Panc1 (cell line): ENCODE data around the gene PRIMPOL. TPM values are rescaled to one million over a fixed set of nuclear protein-coding genes. Genes with fewer than 3 reads are reported as not detected.

ENCODE experiments used
- ATAC-seq: fragments of 200-7000 bp; cut with Tn5 transposase; 2 replicates; pipeline ENCODE4 v1.9.1; 2020; ENCODE audit warnings: mild to moderate bottlenecking, moderate library complexity
- BruUV-seq: library from RNA; stranded (reverse); fragments of 400-500 nt; replicated peaks from 2 replicates; lab custom pipeline; 2021; lab: Mats Ljungman, UMichigan
- CTCF ChIA-PET: fragments of 300-600 bp; sonication (Branson Sonifier 250); formaldehyde crosslinking; loops from one replicate; lab custom pipeline; 2022; ENCODE audit warnings: antibody characterized with exemption; lab: Charles Lee
- POLR2A ChIA-PET: fragments of 300-600 bp; sonication (Branson Sonifier 250); formaldehyde crosslinking; loops from one replicate; lab custom pipeline; 2022; ENCODE audit warnings: antibody characterized with exemption; lab: Charles Lee
- DNase-seq: peaks from one replicate; pipeline ENCODE4 v3.0.0-alpha.2; 2010; ENCODE audit warnings: low read depth, low spot score
- H3K27ac ChIP-seq: 2 replicates; pipeline ENCODE4 v1.5.1; 2011; ENCODE audit warnings: mild to moderate bottlenecking, low read length, inconsistent platforms
- H3K27me3 ChIP-seq: fragments of 200-500 bp; sonication (Bioruptor generic); 2 replicates; pipeline ENCODE4 v1.6.0; 2014; ENCODE audit warnings: low read length, inconsistent platforms; ENCODE audit not compliant: control insufficient read depth, insufficient read depth
- H3K36me3 ChIP-seq: fragments of 200-500 bp; sonication (Bioruptor generic); 2 replicates; pipeline ENCODE4 v1.5.1; 2014; ENCODE audit warnings: inconsistent platforms, mild to moderate bottlenecking, low read length, moderate library complexity; ENCODE audit not compliant: control insufficient read depth, insufficient read depth
- H3K4me1 ChIP-seq: 2 replicates; pipeline ENCODE4 v1.5.1; 2011; ENCODE audit warnings: inconsistent platforms, mild to moderate bottlenecking, low read length, moderate library complexity; ENCODE audit not compliant: control insufficient read depth, insufficient read depth
- H3K4me3 ChIP-seq, 2 experiments: 2 replicates each; pipeline ENCODE4 v1.5.1; 2011 to 2012; ENCODE audit warnings: low read depth in 2 of 2, low read length in 2 of 2, mild to moderate bottlenecking in 2 of 2, inconsistent platforms in 1 of 2, moderate library complexity in 1 of 2
- H3K9me3 ChIP-seq: fragments of 200-500 bp; sonication (Bioruptor generic); 2 replicates; pipeline ENCODE4 v1.5.1; 2014; ENCODE audit warnings: low read depth, mild to moderate bottlenecking, inconsistent platforms, low read length, moderate library complexity; ENCODE audit not compliant: control insufficient read depth, insufficient read depth
- POLR2AphosphoS5 ChIP-seq: IDR thresholded peaks from 2 replicates; pipeline ENCODE4 v1.6.1; 2012; ENCODE audit warnings: mild to moderate bottlenecking, low read depth, low read length, moderate library complexity
- SIN3A ChIP-seq: IDR thresholded peaks from 2 replicates; pipeline ENCODE4 v1.6.1; 2012; ENCODE audit warnings: low read depth, mild to moderate bottlenecking, low read length, moderate library complexity, borderline replicate concordance; ENCODE audit not compliant: insufficient read depth
- TCF7L2 ChIP-seq: IDR thresholded peaks from 2 replicates; pipeline ENCODE4 v1.6.1; 2011; ENCODE audit warnings: mild to moderate bottlenecking, low read depth, low read length, inconsistent platforms
- in situ Hi-C: cut with HindIII; loops from 2 replicates; pipeline ENCODE4 v1.10.0; 2016; ENCODE audit warnings: low sequenced_read_pairs, low pct_unique_long_range_greater_than_20kb
- intact Hi-C: fragments of 100-400 bp; cut with micrococcal nuclease; formaldehyde crosslinking; loops from one replicate; pipeline ENCODE4 v1.10.0; 2022; ENCODE audit not compliant: unreplicated experiment
- total RNA-seq: library from RNA; stranded (reverse); gene quantifications from one replicate; pipeline ENCODE4 v1.2.1, GENCODE V29; 2021; ENCODE audit not compliant: unreplicated experiment
- TF ChIP-seq, protein P1 (sequence below): fragments of 450-650 bp; IDR thresholded peaks from 2 replicates; pipeline ENCODE4 v1.5.1; 2017; ENCODE audit warnings: mild to moderate bottlenecking
- TF ChIP-seq, protein P2 (sequence below), 2 experiments: IDR thresholded peaks; 2 replicates each; pipeline ENCODE4 v1.6.1; 2011 to 2012; ENCODE audit warnings: low read depth in 2 of 2, control low read depth in 1 of 2, low read length in 1 of 2, mild to moderate bottlenecking in 1 of 2, moderate library complexity in 1 of 2; ENCODE audit not compliant: insufficient read depth in 1 of 2

Gene PRIMPOL
- total RNA-seq, 1 experiment from 2014 or later = 11.7 TPM

DNA sequence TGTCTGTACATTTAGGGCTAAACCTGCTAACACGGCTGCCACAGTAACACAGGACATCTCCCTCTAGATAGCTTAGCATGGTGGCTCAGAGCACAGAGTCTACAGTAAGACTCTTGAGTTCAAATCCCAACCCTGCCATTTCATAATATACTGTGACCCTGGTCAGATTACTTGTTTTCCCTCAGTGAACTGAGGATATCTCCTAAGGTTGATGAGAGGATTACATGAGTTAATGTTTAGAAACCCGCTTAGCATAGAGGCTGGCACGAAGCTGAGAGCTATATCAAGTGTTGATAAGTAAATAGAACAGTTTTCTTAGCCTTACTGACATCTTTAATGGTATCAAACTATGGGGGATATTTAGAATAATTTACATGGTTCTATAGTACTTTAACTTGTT lies 37.5 kb upstream of the PRIMPOL start:
- no peak for DNase-seq
- ChIA-PET POLR2A (no interaction called here), CTCF (no interaction called here)
- no peak overlapping the region for H3K4me3 ChIP-seq
- H3K4me1 ChIP-seq = no peaks in the 10 kb centered on the region
- H3K36me3 ChIP-seq = no peaks in the 10 kb centered on the region
- no peak overlapping the region for H3K27ac ChIP-seq
- no peaks in the 10 kb centered on the region for H3K9me3 ChIP-seq
- BruUV-seq = no TSS peak
- no peak for ATAC-seq
- H3K27me3 ChIP-seq = no peaks in the 10 kb centered on the region
- in situ Hi-C loops (no loop called here), intact Hi-C loops (loop anchor here (10.0 kb wide), 1 partner anchor 57 kb away; no protein-coding TSS in a partner anchor)
- TF ChIP-seq, protein P1, sequence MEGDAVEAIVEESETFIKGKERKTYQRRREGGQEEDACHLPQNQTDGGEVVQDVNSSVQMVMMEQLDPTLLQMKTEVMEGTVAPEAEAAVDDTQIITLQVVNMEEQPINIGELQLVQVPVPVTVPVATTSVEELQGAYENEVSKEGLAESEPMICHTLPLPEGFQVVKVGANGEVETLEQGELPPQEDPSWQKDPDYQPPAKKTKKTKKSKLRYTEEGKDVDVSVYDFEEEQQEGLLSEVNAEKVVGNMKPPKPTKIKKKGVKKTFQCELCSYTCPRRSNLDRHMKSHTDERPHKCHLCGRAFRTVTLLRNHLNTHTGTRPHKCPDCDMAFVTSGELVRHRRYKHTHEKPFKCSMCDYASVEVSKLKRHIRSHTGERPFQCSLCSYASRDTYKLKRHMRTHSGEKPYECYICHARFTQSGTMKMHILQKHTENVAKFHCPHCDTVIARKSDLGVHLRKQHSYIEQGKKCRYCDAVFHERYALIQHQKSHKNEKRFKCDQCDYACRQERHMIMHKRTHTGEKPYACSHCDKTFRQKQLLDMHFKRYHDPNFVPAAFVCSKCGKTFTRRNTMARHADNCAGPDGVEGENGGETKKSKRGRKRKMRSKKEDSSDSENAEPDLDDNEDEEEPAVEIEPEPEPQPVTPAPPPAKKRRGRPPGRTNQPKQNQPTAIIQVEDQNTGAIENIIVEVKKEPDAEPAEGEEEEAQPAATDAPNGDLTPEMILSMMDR = no peak

DNA sequence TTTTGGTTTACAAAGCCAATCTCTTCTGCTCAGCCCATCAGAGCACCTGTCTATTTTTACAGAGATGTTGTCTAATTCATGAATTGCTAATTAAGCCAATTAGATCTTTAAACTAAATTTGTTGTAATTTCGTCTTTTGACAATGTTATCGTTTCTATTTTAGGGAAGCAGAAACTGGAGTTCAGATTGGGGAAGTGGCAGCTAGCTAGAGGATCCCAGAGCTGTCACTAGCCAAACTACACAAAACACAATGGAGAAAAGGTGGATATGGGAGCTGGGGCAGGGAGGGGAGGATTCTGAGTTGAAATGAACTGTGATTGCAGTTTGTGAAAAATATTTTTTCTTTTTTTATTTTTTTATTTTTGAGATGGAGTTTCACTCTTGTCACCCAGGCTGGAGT lies 36.1 kb upstream of the PRIMPOL start:
- Histone ChIP-seq H3K27me3 (no peaks in the 10 kb centered on the region), H3K4me1 (no peaks in the 10 kb centered on the region), H3K36me3 (no peaks in the 10 kb centered on the region), H3K27ac (no peak overlapping the region), H3K9me3 (no peaks in the 10 kb centered on the region), H3K4me3 (no peak overlapping the region)
- ChIA-PET POLR2A (no interaction called here), CTCF (no interaction called here)
- no peak for ATAC-seq
- BruUV-seq = no TSS peak
- in situ Hi-C loops = no loop called here
- intact Hi-C loops = loop anchor here (10.0 kb wide), 1 partner anchor 59 kb away; no protein-coding TSS in a partner anchor
- DNase-seq = no peak
- TF ChIP-seq SIN3A (no peak), TCF7L2 (no peak), POLR2AphosphoS5 (no peak)
- TF ChIP-seq, protein P1 = no peak
- TF ChIP-seq, protein P2, sequence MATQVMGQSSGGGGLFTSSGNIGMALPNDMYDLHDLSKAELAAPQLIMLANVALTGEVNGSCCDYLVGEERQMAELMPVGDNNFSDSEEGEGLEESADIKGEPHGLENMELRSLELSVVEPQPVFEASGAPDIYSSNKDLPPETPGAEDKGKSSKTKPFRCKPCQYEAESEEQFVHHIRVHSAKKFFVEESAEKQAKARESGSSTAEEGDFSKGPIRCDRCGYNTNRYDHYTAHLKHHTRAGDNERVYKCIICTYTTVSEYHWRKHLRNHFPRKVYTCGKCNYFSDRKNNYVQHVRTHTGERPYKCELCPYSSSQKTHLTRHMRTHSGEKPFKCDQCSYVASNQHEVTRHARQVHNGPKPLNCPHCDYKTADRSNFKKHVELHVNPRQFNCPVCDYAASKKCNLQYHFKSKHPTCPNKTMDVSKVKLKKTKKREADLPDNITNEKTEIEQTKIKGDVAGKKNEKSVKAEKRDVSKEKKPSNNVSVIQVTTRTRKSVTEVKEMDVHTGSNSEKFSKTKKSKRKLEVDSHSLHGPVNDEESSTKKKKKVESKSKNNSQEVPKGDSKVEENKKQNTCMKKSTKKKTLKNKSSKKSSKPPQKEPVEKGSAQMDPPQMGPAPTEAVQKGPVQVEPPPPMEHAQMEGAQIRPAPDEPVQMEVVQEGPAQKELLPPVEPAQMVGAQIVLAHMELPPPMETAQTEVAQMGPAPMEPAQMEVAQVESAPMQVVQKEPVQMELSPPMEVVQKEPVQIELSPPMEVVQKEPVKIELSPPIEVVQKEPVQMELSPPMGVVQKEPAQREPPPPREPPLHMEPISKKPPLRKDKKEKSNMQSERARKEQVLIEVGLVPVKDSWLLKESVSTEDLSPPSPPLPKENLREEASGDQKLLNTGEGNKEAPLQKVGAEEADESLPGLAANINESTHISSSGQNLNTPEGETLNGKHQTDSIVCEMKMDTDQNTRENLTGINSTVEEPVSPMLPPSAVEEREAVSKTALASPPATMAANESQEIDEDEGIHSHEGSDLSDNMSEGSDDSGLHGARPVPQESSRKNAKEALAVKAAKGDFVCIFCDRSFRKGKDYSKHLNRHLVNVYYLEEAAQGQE (IDR thresholded peaks at IDR 0.05; ENCODE audit: insufficient read depth in 1 of 2, low read depth in 2 of 2, low read length in 1 of 2) = no peak
